Measurements from ENCODE around the gene TRAF7.

- no peak for TF ChIP-seq CTCF (IDR thresholded peaks at IDR 0.05)
- no peak for TF ChIP-seq POLR2A (IDR thresholded peaks at IDR 0.05)
Measured at GRCh38 chr16:2158262-2158638, 2.7 kb downstream of the TRAF7 start.

Data from body of pancreas (tissue), 4 donors.